ENCODE measurements around the gene TMEM255A. TPM values are rescaled to one million over a fixed set of nuclear protein-coding genes. Genes with fewer than 3 reads are reported as not detected.

TMEM255A gene
- total RNA-seq, 2 experiments from 2014 or later = not detected

DNA sequence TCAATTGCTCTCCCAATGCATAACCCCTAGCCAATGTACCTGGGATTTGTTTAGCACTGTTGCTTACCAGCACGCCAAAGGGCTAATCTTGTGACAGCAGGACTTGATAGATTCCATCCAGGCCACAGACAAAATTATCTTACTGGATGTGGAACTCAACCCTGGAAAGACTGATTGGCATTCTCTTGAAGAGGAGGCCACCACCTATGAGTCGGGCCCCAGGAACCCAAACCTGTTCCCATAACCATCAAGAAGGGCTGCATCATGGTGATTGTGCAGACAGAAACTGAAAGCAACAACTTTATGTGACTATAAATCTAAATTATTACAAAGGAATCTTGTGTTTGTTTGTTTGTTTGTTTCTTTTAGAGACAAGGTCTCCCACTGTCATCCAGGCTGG lies 19.9 kb upstream of the TMEM255A start:
- intact Hi-C loops (cut with DNase I, micrococcal nuclease) = no loop called here
- ChIA-PET CTCF (no interaction called here), POLR2A (no interaction called here)
- H3K4me1 Mint-ChIP-seq = no peaks in the 10 kb centered on the region
- H3K36me3 Mint-ChIP-seq (ENCODE audit: low read depth) = peaks cover 2% of the 10 kb centered on the region
- H3K27ac Mint-ChIP-seq = no peak overlapping the region
- DNase-seq = no peak
- H3K9me3 Mint-ChIP-seq (ENCODE audit: low read depth) = no peaks in the 10 kb centered on the region
- ATAC-seq = no peak
- H3K4me3 Mint-ChIP-seq = no peak overlapping the region
- H3K27me3 Mint-ChIP-seq = no peaks in the 10 kb centered on the region

DNA sequence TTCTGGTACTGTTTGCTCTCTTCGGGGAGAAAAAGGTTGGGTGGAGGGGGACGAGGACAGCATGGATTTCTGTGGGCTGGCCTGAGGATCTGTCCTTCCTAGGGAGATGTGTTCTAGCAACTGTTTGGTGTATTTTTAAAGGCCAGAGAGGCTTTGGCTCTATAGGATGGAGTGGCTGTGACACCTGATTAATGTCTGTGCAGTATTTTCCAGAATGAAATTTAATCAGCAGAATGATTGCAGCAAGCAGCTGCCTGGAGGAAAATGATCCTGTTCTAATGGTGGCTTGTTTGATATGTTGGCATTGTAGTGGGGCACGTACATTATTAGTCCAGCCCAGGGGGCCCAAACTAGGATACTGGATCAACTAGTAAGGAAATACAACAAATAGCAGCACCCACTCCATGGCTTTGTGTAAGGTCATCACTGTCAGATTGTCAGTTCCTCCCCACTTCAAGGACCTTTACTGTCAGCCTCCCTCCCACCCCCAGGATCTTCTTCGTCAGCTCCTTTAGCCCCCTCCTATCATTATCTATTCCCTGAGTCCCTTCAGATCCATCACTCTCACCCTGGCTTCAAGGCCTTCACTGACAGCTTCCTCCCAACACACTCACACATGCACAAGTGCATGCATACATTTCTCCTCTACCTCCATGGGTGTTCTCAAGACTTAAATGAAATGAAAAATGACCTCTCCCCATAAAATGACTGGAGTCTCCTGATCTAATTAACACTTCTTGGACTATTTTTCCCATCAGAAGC lies 10.4 kb upstream of the TMEM255A start:
- ChIA-PET CTCF (interaction anchor here (0.6 kb wide), 1 partner anchor 129 kb away, joined by 5 read pairs; no protein-coding TSS in a partner anchor), POLR2A (no interaction called here)
- Mint-ChIP-seq H3K27ac (no peak overlapping the region), H3K36me3 (ENCODE audit: low read depth) (no peaks in the 10 kb centered on the region), H3K4me3 (no peak overlapping the region), H3K9me3 (ENCODE audit: low read depth) (no peaks in the 10 kb centered on the region), H3K27me3 (peaks cover 9% of the 10 kb centered on the region), H3K4me1 (no peaks in the 10 kb centered on the region)
- ATAC-seq (no peak), DNase-seq (no peak)
- intact Hi-C loops (cut with DNase I, micrococcal nuclease) = no loop called here

DNA sequence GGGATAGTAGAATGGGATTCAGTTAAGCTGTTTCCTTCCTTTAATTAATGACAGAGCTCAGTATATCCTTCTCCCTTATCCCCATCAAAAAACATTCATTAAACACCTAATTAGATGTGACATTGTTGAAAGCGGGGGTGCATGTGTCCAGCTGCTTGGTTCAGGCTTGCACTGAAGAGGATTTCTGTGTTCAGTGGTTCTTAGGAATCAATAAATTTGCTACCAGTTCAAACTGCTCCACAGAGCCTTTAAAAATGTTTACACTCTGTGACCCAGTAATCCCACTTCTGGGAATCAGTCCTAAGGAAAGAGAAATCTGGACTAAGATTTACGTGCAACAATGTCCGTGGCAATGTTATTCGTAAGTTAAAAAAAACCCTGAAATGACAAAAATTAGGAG lies 7.2 kb upstream of the TMEM255A start:
- Mint-ChIP-seq H3K9me3 (ENCODE audit: low read depth) (no peaks in the 10 kb centered on the region), H3K4me1 (no peaks in the 10 kb centered on the region), H3K36me3 (ENCODE audit: low read depth) (no peaks in the 10 kb centered on the region), H3K27me3 (peaks cover 16% of the 10 kb centered on the region), H3K4me3 (no peak overlapping the region), H3K27ac (no peak overlapping the region)
- ATAC-seq (no peak), DNase-seq (no peak)
- CTCF ChIA-PET = interaction anchor here (0.7 to 0.9 kb wide), 3 partner anchors 31 to 147 kb away, joined by 3 read pairs; no protein-coding TSS in a partner anchor
- intact Hi-C loops (cut with DNase I, micrococcal nuclease) = no loop called here
- POLR2A ChIA-PET = no interaction called here

GRCh38 chrX:120316587-120317283 lies 5.5 kb upstream of the TMEM255A start:
- Mint-ChIP-seq H3K4me1 (no peaks in the 10 kb centered on the region), H3K36me3 (ENCODE audit: low read depth) (no peaks in the 10 kb centered on the region), H3K27me3 (peaks cover 19% of the 10 kb centered on the region), H3K9me3 (ENCODE audit: low read depth) (no peaks in the 10 kb centered on the region), H3K27ac (no peak overlapping the region), H3K4me3 (no peak overlapping the region)
- ChIA-PET CTCF (interaction anchor here (1.4 kb wide), 1 partner anchor 103 kb away, joined by 3 read pairs; no protein-coding TSS in a partner anchor), POLR2A (no interaction called here)
- DNase-seq = no peak
- peak; percentile 68 for ATAC-seq
- intact Hi-C loops (cut with DNase I, micrococcal nuclease) = no loop called here

GRCh38 chrX:120315776-120316175 lies 4.5 kb upstream of the TMEM255A start:
- POLR2A ChIA-PET = no interaction called here
- Mint-ChIP-seq H3K4me1 (peaks cover under 1% of the 10 kb centered on the region), H3K9me3 (ENCODE audit: low read depth) (no peaks in the 10 kb centered on the region), H3K27ac (no peak overlapping the region), H3K4me3 (no peak overlapping the region), H3K27me3 (peaks cover 19% of the 10 kb centered on the region), H3K36me3 (ENCODE audit: low read depth) (no peaks in the 10 kb centered on the region)
- DNase-seq (no peak), ATAC-seq (no peak)
- intact Hi-C loops (cut with DNase I, micrococcal nuclease) = no loop called here
- CTCF ChIA-PET = interaction anchor here (0.6 to 1.4 kb wide), 2 partner anchors 10 to 102 kb away, joined by 3 read pairs; no protein-coding TSS in a partner anchor

DNA sequence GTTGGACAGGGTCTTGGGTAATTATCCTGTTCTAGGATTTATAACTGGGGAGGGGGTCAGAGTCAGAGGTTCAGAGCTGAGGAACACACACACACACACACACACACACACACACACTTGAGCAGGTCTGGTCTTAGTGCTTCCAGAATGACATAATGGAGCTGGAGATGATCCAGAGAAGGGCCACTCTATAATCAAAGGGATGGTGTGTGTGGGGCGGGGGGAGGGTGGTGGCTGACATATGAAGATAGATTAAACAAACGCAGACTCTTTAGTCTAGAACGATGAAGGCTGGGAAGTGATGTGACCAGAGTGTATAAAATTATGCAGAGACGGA lies 434 bp upstream of the TMEM255A start:
- Mint-ChIP-seq H3K9me3 (ENCODE audit: low read depth) (no peaks in the 10 kb centered on the region), H3K27me3 (peaks cover 21% of the 10 kb centered on the region), H3K27ac (no peak overlapping the region), H3K4me3 (no peak overlapping the region), H3K36me3 (ENCODE audit: low read depth) (no peaks in the 10 kb centered on the region), H3K4me1 (peaks cover 13% of the 10 kb centered on the region)
- intact Hi-C loops (cut with DNase I, micrococcal nuclease) = no loop called here
- ChIA-PET POLR2A (no interaction called here), CTCF (interaction anchor here (0.9 to 1.2 kb wide), 2 partner anchors 14 to 61 kb away, joined by 4 to 7 read pairs; partner anchors contain the start of gene ZBTB33)
- ATAC-seq (no peak), DNase-seq (no peak)

DNA sequence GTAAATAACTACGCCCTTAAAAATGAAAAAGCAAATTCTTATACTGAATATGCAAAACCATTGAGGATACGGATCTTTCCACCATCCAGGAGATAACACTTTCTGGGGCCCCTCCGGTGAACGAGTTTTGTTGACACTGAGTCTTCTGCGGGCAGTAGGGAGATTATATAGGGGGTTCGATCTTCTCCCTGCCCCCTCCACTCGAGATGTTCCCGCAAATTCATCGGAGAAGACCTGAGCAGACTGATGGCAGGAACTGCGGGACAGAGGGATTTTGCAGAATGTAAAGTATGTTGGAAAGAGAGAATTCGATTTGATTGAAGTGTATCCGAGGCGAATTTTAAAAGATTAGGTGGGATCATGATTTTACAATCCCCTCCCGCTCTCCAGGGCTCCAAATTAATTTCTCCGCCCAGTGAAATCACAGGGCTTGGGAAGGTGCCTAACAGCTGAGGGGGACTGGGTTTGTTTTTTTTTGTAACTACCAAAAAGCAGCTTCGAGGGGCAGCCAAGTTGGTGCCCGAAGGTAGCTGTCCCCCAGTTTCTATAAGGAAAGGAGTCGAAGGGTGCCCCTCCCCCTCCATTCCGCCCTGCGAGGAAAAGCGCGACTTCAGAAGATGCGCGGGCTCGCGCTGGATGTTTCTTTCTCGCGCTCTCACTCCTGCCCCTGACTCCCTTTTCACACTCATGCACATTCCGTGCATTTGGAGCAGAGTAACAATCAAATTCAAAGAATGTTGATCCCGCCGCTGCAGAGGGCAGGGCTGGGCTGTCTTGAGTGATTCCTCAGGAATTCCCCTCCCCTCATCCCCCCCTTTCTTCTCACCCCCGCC lies 1.2 kb downstream of the TMEM255A start:
- no peak for ATAC-seq
- CTCF ChIA-PET = interaction anchor here (0.7 to 1.7 kb wide), 6 partner anchors 16 to 165 kb away, joined by 3 to 9 read pairs (median 4); partner anchors contain the start of gene ZBTB33
- Mint-ChIP-seq H3K9me3 (ENCODE audit: low read depth) (no peaks in the 10 kb centered on the region), H3K4me1 (peaks cover 17% of the 10 kb centered on the region), H3K27ac (peak overlapping the region; percentile 42), H3K36me3 (ENCODE audit: low read depth) (no peaks in the 10 kb centered on the region), H3K4me3 (peak overlapping the region; percentile 77), H3K27me3 (peaks cover 20% of the 10 kb centered on the region)
- intact Hi-C loops (cut with DNase I, micrococcal nuclease) = loop anchor here (1.0 to 5.0 kb wide), 3 partner anchors 59 to 157 kb away; partner anchors contain the start of genes LAMP2 (in 1 of the 2) and ZBTB33 (in 1 of the 2)
- POLR2A ChIA-PET = no interaction called here
- DNase-seq = peak; percentile 39

DNA sequence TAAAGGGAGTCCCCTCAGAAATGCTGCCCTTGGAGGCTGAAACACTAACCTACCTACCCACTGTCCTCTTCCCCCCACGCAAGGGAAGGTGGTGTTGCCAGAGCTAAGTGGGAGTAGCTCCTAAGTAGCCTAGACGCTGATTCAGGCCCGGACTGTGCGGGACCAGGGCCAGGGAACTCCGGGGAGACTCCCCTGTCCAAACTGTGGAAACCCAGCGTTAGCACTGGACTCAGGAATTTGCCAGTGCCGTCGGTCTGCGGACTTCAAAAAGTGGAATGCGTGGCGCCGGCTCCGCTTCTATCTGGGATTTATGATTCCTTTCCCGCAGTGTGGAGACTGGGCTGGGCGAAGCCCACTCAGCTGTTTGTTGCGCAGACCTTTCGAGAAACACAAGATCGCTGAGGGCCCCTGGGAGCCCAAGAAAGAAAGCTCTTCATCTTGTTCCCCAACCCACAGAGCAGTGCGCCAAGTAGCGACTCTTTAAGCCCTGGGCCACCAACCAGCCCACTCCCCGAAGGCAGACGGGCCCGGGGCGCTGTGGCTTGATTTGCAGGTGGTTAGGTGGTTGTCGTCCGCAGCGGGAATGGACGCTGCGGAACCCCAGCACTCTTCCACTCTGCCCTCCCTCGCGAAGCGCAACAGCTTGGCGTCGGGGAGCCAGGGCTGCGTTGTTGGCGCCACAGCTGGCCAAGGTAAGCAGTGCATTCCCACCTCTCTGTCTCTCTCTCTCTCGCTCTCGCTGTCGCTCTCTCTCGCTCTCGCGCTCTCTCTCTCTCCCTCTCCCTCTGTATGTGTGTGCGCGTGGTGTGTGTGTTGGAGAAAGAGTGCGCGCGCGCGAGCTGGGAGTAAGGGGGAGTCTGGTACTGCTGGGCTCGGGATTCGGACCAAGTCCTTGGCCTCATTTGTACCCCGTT lies 2.0 kb downstream of the TMEM255A start:
- peaks cover 17% of the 10 kb centered on the region for H3K4me1 Mint-ChIP-seq
- ChIA-PET POLR2A (no interaction called here), CTCF (interaction anchor here (0.6 to 1.7 kb wide), 10 partner anchors 11 to 177 kb away, joined by 3 to 9 read pairs (median 3); partner anchors contain the start of gene ZBTB33)
- DNase-seq = peak; percentile 81
- H3K27ac Mint-ChIP-seq = peak overlapping the region; percentile 42
- H3K36me3 Mint-ChIP-seq (ENCODE audit: low read depth) = no peaks in the 10 kb centered on the region
- intact Hi-C loops (cut with DNase I, micrococcal nuclease) = loop anchor here (1.0 to 5.0 kb wide), 3 partner anchors 58 to 158 kb away; partner anchors contain the start of genes LAMP2 (in 1 of the 2) and ZBTB33 (in 1 of the 2)
- H3K9me3 Mint-ChIP-seq (ENCODE audit: low read depth) = no peaks in the 10 kb centered on the region
- peak overlapping the region; percentile 77 for H3K4me3 Mint-ChIP-seq
- peaks cover 16% of the 10 kb centered on the region for H3K27me3 Mint-ChIP-seq
- peak; percentile 94 for ATAC-seq

DNA sequence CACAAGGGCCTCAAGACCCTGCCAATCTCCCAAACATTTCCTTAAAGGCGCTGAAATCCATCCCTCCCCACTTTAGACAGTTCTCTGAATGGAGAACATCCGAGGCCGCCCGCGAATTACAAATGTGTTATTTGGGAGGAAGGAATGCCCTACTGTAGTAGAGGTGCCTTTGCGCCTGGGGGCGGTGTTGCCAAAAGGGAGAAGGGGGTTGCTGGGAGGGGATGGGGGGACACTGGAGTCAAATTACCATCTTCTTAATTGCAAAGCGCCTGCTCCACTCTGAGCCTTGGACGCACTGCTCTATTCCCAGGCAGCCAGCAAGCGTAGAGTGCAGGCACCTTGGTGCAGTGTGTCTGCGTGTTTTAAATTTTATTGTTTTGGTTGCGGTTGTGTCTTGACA lies 2.7 kb downstream of the TMEM255A start:
- Mint-ChIP-seq H3K27me3 (peaks cover 14% of the 10 kb centered on the region), H3K36me3 (ENCODE audit: low read depth) (no peaks in the 10 kb centered on the region), H3K4me3 (no peak overlapping the region), H3K4me1 (peaks cover 17% of the 10 kb centered on the region), H3K27ac (no peak overlapping the region), H3K9me3 (ENCODE audit: low read depth) (no peaks in the 10 kb centered on the region)
- intact Hi-C loops (cut with DNase I, micrococcal nuclease) = loop anchor here (2.0 to 5.0 kb wide), 2 partner anchors 58 to 159 kb away; partner anchors contain the start of genes LAMP2 (in 1 of the 2) and ZBTB33 (in 1 of the 2)
- ChIA-PET CTCF (interaction anchor here (0.6 to 1.7 kb wide), 8 partner anchors 11 to 177 kb away, joined by 3 to 6 read pairs (median 3); partner anchors contain the start of gene ZBTB33), POLR2A (no interaction called here)
- peak; percentile 14 for DNase-seq
- ATAC-seq = no peak

GRCh38 chrX:120306630-120307029 lies 4.6 kb downstream of the TMEM255A start:
- Mint-ChIP-seq H3K36me3 (ENCODE audit: low read depth) (no peaks in the 10 kb centered on the region), H3K9me3 (ENCODE audit: low read depth) (no peaks in the 10 kb centered on the region), H3K4me3 (no peak overlapping the region), H3K27me3 (peaks cover 11% of the 10 kb centered on the region), H3K27ac (no peak overlapping the region), H3K4me1 (peaks cover 29% of the 10 kb centered on the region)
- ChIA-PET CTCF (no interaction called here), POLR2A (interaction anchor here (0.7 kb wide), 1 partner anchor 129 kb away, joined by 4 read pairs; no protein-coding TSS in a partner anchor)
- DNase-seq (no peak), ATAC-seq (no peak)
- intact Hi-C loops (cut with DNase I, micrococcal nuclease) = loop anchor here in 1 of 2 experiments (5.0 kb wide), 1 partner anchor 161 kb away; the partner anchor contains the start of gene LAMP2
